ENCODE data around the gene JKAMP. TPM values are rescaled to one million over a fixed set of nuclear protein-coding genes. Genes with fewer than 3 reads are reported as not detected.

Gene JKAMP
- total and polyA plus RNA-seq, 2 of the 8 experiments (the other 6 are each of a cell fraction or from before 2014, with no cell fraction given) = 34.9 to 182 TPM

DNA sequence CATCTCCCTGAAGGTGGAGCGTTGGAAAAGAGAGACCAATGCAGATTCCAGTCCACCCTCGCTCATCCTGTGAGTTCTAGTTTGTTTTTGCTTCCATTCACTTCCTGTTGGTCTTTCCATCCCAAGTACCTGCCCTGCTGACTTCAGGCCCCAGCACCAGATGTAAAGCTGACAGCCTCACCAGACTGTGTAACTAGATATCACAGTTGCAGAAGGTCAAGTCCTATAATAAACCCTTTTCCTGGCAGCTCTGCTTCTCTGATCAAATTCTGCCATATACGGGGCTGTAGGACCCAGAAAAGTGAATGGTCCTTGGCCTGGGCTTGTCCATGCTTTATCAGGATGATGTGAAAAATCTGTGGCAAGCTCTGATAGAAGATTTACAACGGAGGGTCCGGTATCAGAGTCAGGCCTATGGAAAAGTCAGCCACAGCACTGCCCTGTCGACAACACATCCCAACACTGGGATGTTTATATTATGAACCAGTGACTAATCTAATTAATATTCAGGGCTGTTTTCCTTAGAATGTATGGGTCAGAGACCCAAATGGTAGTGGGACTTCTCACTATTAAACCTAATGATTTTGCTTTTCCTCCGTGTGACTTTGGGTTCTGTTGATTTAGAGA lies 50.2 kb downstream of the JKAMP start:
- CTCF ChIA-PET (ENCODE audit: partially characterized antibody) = interaction anchor here (2.0 kb wide), 1 partner anchor 22 kb away, joined by 8 read pairs; no protein-coding TSS in a partner anchor
- no peak for FAIRE-seq
- TF ChIP-seq EGR1 (IDR thresholded peaks at IDR 0.05; ENCODE audit: borderline replicate concordance, low read depth, low read length) (no peak), GTF2F1 (IDR thresholded peaks at IDR 0.05; ENCODE audit: borderline replicate concordance, low read depth, low read length) (no peak), EP300 (IDR thresholded peaks at IDR 0.05; ENCODE audit: borderline replicate concordance in 1 of 2, low read depth in 2 of 2, low read length in 2 of 2) (no peak), BRCA1 (IDR thresholded peaks at IDR 0.05; ENCODE audit: low read depth, low read length) (no peak), YY1 (IDR thresholded peaks at IDR 0.05; ENCODE audit: low read depth, low read length) (no peak), SUZ12 (IDR thresholded peaks at IDR 0.05; ENCODE audit: low read length) (no peak), KDM5A (IDR thresholded peaks at IDR 0.05; ENCODE audit: low read length) (no peak), NRF1 (IDR thresholded peaks at IDR 0.05; ENCODE audit: low read depth, low read length) (no peak), SIX5 (IDR thresholded peaks at IDR 0.05; ENCODE audit: low read depth, low read length) (no peak), ATF3 (IDR thresholded peaks at IDR 0.05; ENCODE audit: insufficient read depth, low read depth, low read length) (no peak), FOSL1 (IDR thresholded peaks at IDR 0.05; ENCODE audit: insufficient read depth, low read depth, low read length) (no peak), POLR2AphosphoS5 (IDR thresholded peaks at IDR 0.05; ENCODE audit: low read depth, low read length) (no peak)
- TF ChIP-seq, protein P1, sequence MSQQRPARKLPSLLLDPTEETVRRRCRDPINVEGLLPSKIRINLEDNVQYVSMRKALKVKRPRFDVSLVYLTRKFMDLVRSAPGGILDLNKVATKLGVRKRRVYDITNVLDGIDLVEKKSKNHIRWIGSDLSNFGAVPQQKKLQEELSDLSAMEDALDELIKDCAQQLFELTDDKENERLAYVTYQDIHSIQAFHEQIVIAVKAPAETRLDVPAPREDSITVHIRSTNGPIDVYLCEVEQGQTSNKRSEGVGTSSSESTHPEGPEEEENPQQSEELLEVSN (IDR thresholded peaks at IDR 0.05) = no peak

More for the DNA sequence above, 50.2 kb downstream of the JKAMP start:
- H3K4me1 ChIP-seq (replicated peaks in 1 of 4; ENCODE audit: control insufficient read depth in 3 of 4, insufficient read depth in 4 of 4, low read length in 3 of 4) = no peaks in the 10 kb centered on the region
- H4K91ac ChIP-seq (replicated peaks; ENCODE audit: insufficient read length, low read length) = no peak overlapping the region
- H3K79me1 ChIP-seq (ENCODE audit: low read depth, low read length) = no peaks in the 10 kb centered on the region
- no peak overlapping the region for H3K18ac ChIP-seq (ENCODE audit: extremely low read depth, low read length)
- H3K4ac ChIP-seq (replicated peaks; ENCODE audit: insufficient read length, low read depth, low read length) = no peak overlapping the region
- no peak overlapping the region for H2BK5ac ChIP-seq (ENCODE audit: low read depth, low read length)
- H3K56ac ChIP-seq (replicated peaks; ENCODE audit: insufficient read length, low read depth, low read length) = no peak overlapping the region
- no peak overlapping the region for H4K5ac ChIP-seq (ENCODE audit: insufficient read length, low read depth, low read length)
- H3K23me2 ChIP-seq (ENCODE audit: low read depth, low read length) = no peaks in the 10 kb centered on the region
- H3K4me2 ChIP-seq (ENCODE audit: insufficient read depth in 1 of 2, low read depth in 2 of 2, low read length in 2 of 2) = no peak overlapping the region
- no peak overlapping the region for H3K27ac ChIP-seq (ENCODE audit: low read depth, low read length)
- H3K9ac ChIP-seq (replicated peaks in 1 of 4; ENCODE audit: extremely low read depth in 1 of 4, low read depth in 3 of 4, low read length in 3 of 4) = no peak overlapping the region
- H4K8ac ChIP-seq (ENCODE audit: extremely low read depth, insufficient read depth, low read length) = no peak overlapping the region
- no peak overlapping the region for H2BK120ac ChIP-seq (replicated peaks; ENCODE audit: low read depth, low read length)
- H2AFZ ChIP-seq (ENCODE audit: low read length) = no peak overlapping the region
- no peaks in the 10 kb centered on the region for H3K79me2 ChIP-seq (ENCODE audit: control insufficient read depth in 1 of 2, insufficient read depth in 2 of 2, low read length in 2 of 2)
- no peak overlapping the region for H3K23ac ChIP-seq (ENCODE audit: insufficient read length)
- POLR2A ChIA-PET (ENCODE audit: partially characterized antibody) = interaction anchor here (0.6 kb wide), 1 partner anchor 864 kb away, joined by 3 read pairs; no protein-coding TSS in a partner anchor
- no peak overlapping the region for H3K14ac ChIP-seq (ENCODE audit: insufficient read length)
- H3K9me3 ChIP-seq (ENCODE audit: insufficient read depth in 2 of 2, low read depth in 1 of 2, low read length in 1 of 2) = no peaks in the 10 kb centered on the region
- H3K4me3 ChIP-seq (ENCODE audit: extremely low read depth in 1 of 4, insufficient read depth in 2 of 4, low read depth in 3 of 4, low read length in 4 of 4) = no peak overlapping the region
- 93% methylated on average over 7 of the region's 7 CpGs; no CpG with 5 or more reads in 1 of the 2 experiments for WGBS, 2 experiments (ENCODE audit: extremely low coverage in 1 of 2, insufficient coverage in 1 of 2, insufficient read length in 1 of 2, insufficient replicate concordance in 2 of 2, low coverage in 1 of 2, low lambda C conversion rate in 2 of 2, missing lambda C conversion rate in 1 of 2)
- no peak overlapping the region for H2BK15ac ChIP-seq (ENCODE audit: low read length)
- DNase-seq (ENCODE audit: low read depth in 1 of 2, low spot score in 2 of 2) = no peak
- H2BK20ac ChIP-seq (ENCODE audit: low read length) = no peak overlapping the region
- H3K36me3 ChIP-seq (ENCODE audit: control insufficient read depth in 2 of 4, insufficient read depth in 4 of 4, low read length in 3 of 4) = no peaks in the 10 kb centered on the region
- no peak overlapping the region for H2BK12ac ChIP-seq (ENCODE audit: low read depth, low read length)
- H2AK5ac ChIP-seq (ENCODE audit: low read depth, low read length) = no peak overlapping the region
- H4K20me1 ChIP-seq (replicated peaks in 1 of 2; ENCODE audit: control insufficient read depth in 1 of 2, insufficient read depth in 2 of 2, low read length in 2 of 2) = no peaks in the 10 kb centered on the region
- H3K27me3 ChIP-seq (replicated peaks in 1 of 4; ENCODE audit: control insufficient read depth in 3 of 4, extremely low read depth in 1 of 4, insufficient read depth in 3 of 4, low read length in 3 of 4) = no peaks in the 10 kb centered on the region

Data from H1 (cell line).